SU-DHL-6 (cell line): ENCODE results near the gene CALML3.

ENCODE experiments used
- CTCF ChIP-seq: fragments of 200-600 bp; sonication (generic); IDR thresholded peaks from one replicate; pipeline ENCODE4 v1.5.1; 2017; ENCODE audit warnings: antibody characterized with exemption, mild to moderate bottlenecking, low read length, moderate library complexity; ENCODE audit not compliant: insufficient read depth, poor library complexity, severe bottlenecking
- EZH2phosphoT487 ChIP-seq: fragments of 200-600 bp; sonication (generic), shearing (Covaris generic); conservative IDR thresholded peaks from 2 replicates; pipeline ENCODE4 v1.6.1; 2018; ENCODE audit warnings: mild to moderate bottlenecking, antibody characterized with exemption, low read length, moderate library complexity, mixed read lengths

- TF ChIP-seq CTCF, result no peak
- no peak for TF ChIP-seq EZH2phosphoT487
Measured at GRCh38 chr10:5488272-5489161, 36.2 kb upstream of the CALML3 start.
